Testis (tissue), 2 donors: ENCODE data around the gene SEC14L6.

ENCODE experiments used
- CTCF ChIP-seq, 3 experiments: fragments of 450-650 bp in 2 of 3; fragments of 200-600 bp in 1 of 3; sonication (generic) in 1 of 3; IDR thresholded peaks; one replicate each; pipeline ENCODE4 v1.5.1; 2016 to 2019; ENCODE audit warnings: antibody characterized with exemption in 3 of 3, mild to moderate bottlenecking in 2 of 3, moderate library complexity in 1 of 3
- POLR2A ChIP-seq: fragments of 450-650 bp; IDR thresholded peaks from one replicate; pipeline ENCODE4 v1.6.1; 2017; ENCODE audit warnings: antibody characterized with exemption, mild to moderate bottlenecking, moderate library complexity

- no peak for TF ChIP-seq POLR2A
- TF ChIP-seq CTCF (IDR thresholded peaks at IDR 0.05): no peak
Observed at GRCh38 chr22:30490399-30490798, 56.1 kb downstream of the SEC14L6 start.
